ENCODE data around the gene ENDOV. TPM values are rescaled to one million over a fixed set of nuclear protein-coding genes. Genes with fewer than 3 reads are reported as not detected.
"Not testable (repeated sequence)": the region's sequence is repeated elsewhere in the genome, so short reads cannot be mapped to it uniquely, and the experiment has no call there.

Gene ENDOV
- total RNA-seq, 2 donors from 2014 or later: 14.1 to 15.5 TPM

GRCh38 chr17:80408872-80409271, 6.1 kb upstream of the ENDOV start:
- peak; percentile 80 for DNase-seq (ENCODE audit: low spot score)

GRCh38 chr17:80409626-80410025, 5.3 kb upstream of the ENDOV start:
- DNase-seq (ENCODE audit: low spot score): peak; percentile 55
- intact Hi-C loops (cut with DNase I): no loop called here

More at GRCh38 chr17:80408872-80409271, 6.1 kb upstream of the ENDOV start:
- intact Hi-C loops (cut with DNase I): no loop called here

GRCh38 chr17:80410441-80411087, 4.4 kb upstream of the ENDOV start:
- peak; percentile 41 for DNase-seq (ENCODE audit: low spot score)
- intact Hi-C loops (cut with DNase I): not testable (repeated sequence)

GRCh38 chr17:80413771-80414507, 1.0 kb upstream of the ENDOV start:
- intact Hi-C loops (cut with DNase I): no loop called here
- DNase-seq (ENCODE audit: low spot score): peak; percentile 36

- intact Hi-C loops (cut with DNase I): no loop called here
- peak; percentile 82 for DNase-seq (ENCODE audit: low spot score)
These were observed 512 bp upstream of the ENDOV start for GRCh38 chr17:80414508-80414802.

- no peak for DNase-seq (ENCODE audit: low spot score)
- intact Hi-C loops (cut with DNase I): loop anchor here in 1 of 2 donors (1.0 kb wide), 1 partner anchor 35 kb away; no protein-coding TSS in a partner anchor
These were observed 715 bp downstream of the ENDOV start for GRCh38 chr17:80415626-80416137.

GRCh38 chr17:80416260-80416939, 1.4 kb downstream of the ENDOV start:
- intact Hi-C loops (cut with DNase I): no loop called here
- DNase-seq (ENCODE audit: low spot score): peak; percentile 34

- intact Hi-C loops (cut with DNase I): no loop called here
- DNase-seq (ENCODE audit: low spot score): peak; percentile 40
These were observed 1.9 kb downstream of the ENDOV start for GRCh38 chr17:80416940-80417293.

GRCh38 chr17:80418589-80418988, 3.6 kb downstream of the ENDOV start:
- DNase-seq (ENCODE audit: low spot score): peak; percentile 0
- intact Hi-C loops (cut with DNase I): no loop called here

GRCh38 chr17:80419255-80419654, 4.3 kb downstream of the ENDOV start:
- intact Hi-C loops (cut with DNase I): no loop called here
- peak; percentile 73 for DNase-seq (ENCODE audit: low spot score)

GRCh38 chr17:80421381-80422090, 6.6 kb downstream of the ENDOV start:
- intact Hi-C loops (cut with DNase I): loop anchor here in 1 of 2 donors (10.0 kb wide), 1 partner anchor 683 kb away; no protein-coding TSS in a partner anchor
- peak; percentile 76 for DNase-seq (ENCODE audit: low spot score)

GRCh38 chr17:80422276-80422675, 7.3 kb downstream of the ENDOV start:
- intact Hi-C loops (cut with DNase I): loop anchor here in 1 of 2 donors (10.0 kb wide), 1 partner anchor 683 kb away; no protein-coding TSS in a partner anchor
- peak; percentile 71 for DNase-seq (ENCODE audit: low spot score)

GRCh38 chr17:80422981-80423380, 8.0 kb downstream of the ENDOV start:
- intact Hi-C loops (cut with DNase I): loop anchor here in 1 of 2 donors (10.0 kb wide), 1 partner anchor 682 kb away; no protein-coding TSS in a partner anchor
- peak; percentile 87 for DNase-seq (ENCODE audit: low spot score)

- intact Hi-C loops (cut with DNase I): loop anchor here in 1 of 2 donors (10.0 kb wide), 1 partner anchor 681 kb away; no protein-coding TSS in a partner anchor
- DNase-seq (ENCODE audit: low spot score): peak; percentile 59
These were observed 8.7 kb downstream of the ENDOV start for GRCh38 chr17:80423536-80424225.

- DNase-seq (ENCODE audit: low spot score): peak; percentile 73
- intact Hi-C loops (cut with DNase I): loop anchor here in 1 of 2 donors (10.0 kb wide), 1 partner anchor 681 kb away; no protein-coding TSS in a partner anchor
These were observed 9.3 kb downstream of the ENDOV start for GRCh38 chr17:80424261-80424660.

- DNase-seq (ENCODE audit: low spot score): no peak
- intact Hi-C loops (cut with DNase I): loop anchor here (5.0 to 10.0 kb wide), 3 partner anchors 557 to 680 kb away; no protein-coding TSS in a partner anchor
These were observed 10.2 kb downstream of the ENDOV start for GRCh38 chr17:80424878-80425765.

GRCh38 chr17:80425835-80426426, 11.0 kb downstream of the ENDOV start:
- intact Hi-C loops (cut with DNase I): loop anchor here (1.0 to 10.0 kb wide), 5 partner anchors 555 to 679 kb away; no protein-coding TSS in a partner anchor
- DNase-seq (ENCODE audit: low spot score): no peak
